H1 (cell line): Measurements from ENCODE around the gene AUH. TPM values are rescaled to one million over a fixed set of nuclear protein-coding genes. Genes with fewer than 3 reads are reported as not detected.

Experiments
- CBX5 ChIP-seq: fragments of 300-800, 300-1000 bp; sonication (generic); IDR thresholded peaks from 2 replicates; pipeline ENCODE4 v1.7.1; 2016; ENCODE audit warnings: antibody characterized with exemption, low read length, low read depth
- CHD7 ChIP-seq: fragments of 300-600 bp; sonication (generic); IDR thresholded peaks from 2 replicates; pipeline ENCODE4 v1.7.1; 2012; ENCODE audit warnings: low read length, moderate library complexity, mild to moderate bottlenecking, inconsistent platforms; ENCODE audit not compliant: insufficient replicate concordance
- CTBP2 ChIP-seq: IDR thresholded peaks from 2 replicates; pipeline ENCODE4 v1.7.0; 2011; ENCODE audit warnings: borderline replicate concordance, mild to moderate bottlenecking, moderate library complexity, mixed read lengths, low read length; ENCODE audit not compliant: insufficient read depth, insufficient read length
- HDAC2 ChIP-seq, 2 experiments: fragments of 300-600 bp in 1 of 2; sonication (generic) in 1 of 2; IDR thresholded peaks; 2 replicates each; pipeline ENCODE4 v1.6.1; 2011 to 2012; ENCODE audit warnings: low read depth in 2 of 2, low read length in 2 of 2, mild to moderate bottlenecking in 2 of 2, moderate library complexity in 2 of 2, borderline replicate concordance in 1 of 2, inconsistent platforms in 1 of 2
- JUND ChIP-seq: IDR thresholded peaks from 2 replicates; pipeline ENCODE4 v1.6.1; 2011; ENCODE audit warnings: mild to moderate bottlenecking, improper control_type of control experiment, low read length
- KDM1A ChIP-seq: fragments of 200-600, 300-600 bp; sonication (generic); IDR thresholded peaks from 2 replicates; pipeline ENCODE4 v1.7.1; 2016; ENCODE audit warnings: mild to moderate bottlenecking, low read length, borderline replicate concordance
- KDM4A ChIP-seq: IDR thresholded peaks from one replicate; pipeline ENCODE4 v1.7.1; 2012; ENCODE audit warnings: low read depth, mild to moderate bottlenecking, moderate library complexity, low read length, inconsistent platforms; ENCODE audit not compliant: severe bottlenecking
- NRF1 ChIP-seq: IDR thresholded peaks from 2 replicates; pipeline ENCODE4 v1.6.1; 2011; ENCODE audit warnings: mild to moderate bottlenecking, low read depth, low read length, improper control_type of control experiment
- SIN3A ChIP-seq, 2 experiments: IDR thresholded peaks in 1 of 2; conservative IDR thresholded peaks in 1 of 2; 2 replicates each; pipeline ENCODE4 v1.6.1; 2011 to 2012; ENCODE audit warnings: low read length in 2 of 2, improper control_type of control experiment in 1 of 2, low read depth in 1 of 2, mild to moderate bottlenecking in 1 of 2
- SIRT6 ChIP-seq: IDR thresholded peaks from one replicate; pipeline ENCODE4 v1.7.1; 2012; ENCODE audit warnings: low read length, inconsistent platforms
- SUZ12 ChIP-seq: fragments of 200-600 bp; sonication (generic); IDR thresholded peaks from 2 replicates; pipeline ENCODE4 v1.6.1; 2012; ENCODE audit warnings: mild to moderate bottlenecking, inconsistent platforms, low read length, moderate library complexity, mixed read lengths
- polyA plus RNA-seq, 7 experiments: library from polyadenylated mRNA; depleted of rRNA in 3 of 7; stranded (reverse) in 5 of 7; unstranded in 2 of 7; fragments of >200 nt in 5 of 7; fragments of 200-250 nt in 2 of 7; gene quantifications; 1 replicate in 5 of 7; 2 replicates in 1 of 7; 4 replicates in 1 of 7; pipeline versions ENCODE4 v1.2.1 to v1.2.3, GENCODE V29; 2011 to 2013; ENCODE audit warnings: missing spikeins in 2 of 7, mixed read lengths in 2 of 7
- total RNA-seq: library from RNA; stranded (reverse); fragmentation: NEBNext Ultra II Directional; extraction: Animal tissue kit (Norgen Biotek cat#: 25700); gene quantifications from 2 replicates; pipeline ENCODE4 v1.2.1, GENCODE V29; 2021

The AUH gene
- total and polyA plus RNA-seq, 2 of the 8 experiments (the other 6 are each of a cell fraction or from before 2014, with no cell fraction given): 5.8 to 21.9 TPM

DNA sequence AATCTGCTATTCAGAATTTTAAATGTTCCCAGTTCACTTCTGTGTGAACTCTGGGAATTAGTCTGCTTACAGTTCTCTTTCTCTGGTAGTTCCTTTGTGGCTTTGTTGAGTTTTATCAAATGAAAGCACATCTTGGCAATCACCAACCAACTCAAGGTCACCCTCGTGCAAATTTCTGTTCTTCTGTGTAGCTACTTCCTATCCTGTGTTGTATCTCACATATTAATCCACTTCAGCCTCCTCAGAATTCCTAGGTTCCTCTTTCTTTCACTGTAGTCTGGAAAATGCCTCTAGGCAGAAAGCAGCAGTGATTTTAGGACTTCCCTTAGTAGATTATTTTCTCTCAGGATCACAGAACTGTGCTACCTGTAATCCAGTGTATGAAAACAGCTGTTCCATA, 100.3 kb downstream of the AUH start (continued):
- TF ChIP-seq CHD7 (no peak), SIRT6 (no peak), SIN3A (conservative IDR thresholded peaks at IDR 0.05 in 1 of 2, IDR thresholded peaks at IDR 0.05 in 1 of 2; ENCODE audit: low read depth in 1 of 2, low read length in 2 of 2) (no peak), SUZ12 (no peak), NRF1 (no peak), CBX5 (no peak), KDM1A (no peak), HDAC2 (IDR thresholded peaks at IDR 0.05; ENCODE audit: borderline replicate concordance in 1 of 2, low read depth in 2 of 2, low read length in 2 of 2) (no peak), CTBP2 (no peak), KDM4A (no peak), JUND (no peak)
